Hepatocyte (in vitro differentiated cells): ENCODE results near the gene PTPRE.

Experiments used
- CTCF ChIP-seq: fragments of 200-600 bp; sonication (generic); IDR thresholded peaks from 2 replicates; pipeline ENCODE4 v1.5.1; 2016; ENCODE audit warnings: antibody characterized with exemption, mild to moderate bottlenecking; ENCODE audit not compliant: poor library complexity
- EZH2 ChIP-seq: fragments of 200-600 bp; sonication (generic); IDR thresholded peaks from 2 replicates; pipeline ENCODE4 v1.6.1; 2016; ENCODE audit warnings: antibody characterized with exemption, mild to moderate bottlenecking, borderline replicate concordance
- EZH2phosphoT487 ChIP-seq: fragments of 200-600 bp; sonication (generic); IDR thresholded peaks from one replicate; pipeline ENCODE4 v1.6.1; 2018; ENCODE audit warnings: antibody characterized with exemption, mild to moderate bottlenecking, low read depth, moderate library complexity; ENCODE audit not compliant: unreplicated experiment, severe bottlenecking

- TF ChIP-seq CTCF (no peak), EZH2 (no peak), EZH2phosphoT487 (no peak)
These were observed 39.1 kb upstream of the PTPRE start for GRCh38 chr10:127867805-127868204.
